GM18508 (cell line): ENCODE measurements around the gene LEFTY1.

Experiments
- ATAC-seq: cut with Tn5 transposase; IDR thresholded peaks from one replicate; pipeline ENCODE4 v1.9.1; 2021; ENCODE audit warnings: moderate number of reproducible peaks; ENCODE audit not compliant: insufficient read depth, unreplicated experiment

The LEFTY1 gene

DNA sequence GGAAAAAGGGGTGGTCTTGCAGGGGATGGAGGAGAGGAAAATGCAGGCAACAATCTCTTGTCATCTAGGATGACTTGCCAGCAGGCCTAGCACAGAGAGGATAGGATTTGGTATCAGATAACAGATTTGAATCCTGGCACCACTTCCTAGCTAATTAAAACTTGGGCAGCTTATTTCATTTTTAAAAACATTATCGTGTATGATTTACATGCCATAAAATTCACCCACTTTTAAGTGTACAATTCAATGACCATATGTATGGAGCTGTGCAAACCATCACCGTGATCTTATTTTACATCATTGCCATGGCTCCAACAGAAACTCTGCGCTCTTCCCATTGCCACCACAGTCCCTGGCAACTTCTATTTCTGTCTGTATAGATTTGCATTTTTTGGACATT, 28.2 kb upstream of the LEFTY1 start:
- no peak for ATAC-seq

DNA sequence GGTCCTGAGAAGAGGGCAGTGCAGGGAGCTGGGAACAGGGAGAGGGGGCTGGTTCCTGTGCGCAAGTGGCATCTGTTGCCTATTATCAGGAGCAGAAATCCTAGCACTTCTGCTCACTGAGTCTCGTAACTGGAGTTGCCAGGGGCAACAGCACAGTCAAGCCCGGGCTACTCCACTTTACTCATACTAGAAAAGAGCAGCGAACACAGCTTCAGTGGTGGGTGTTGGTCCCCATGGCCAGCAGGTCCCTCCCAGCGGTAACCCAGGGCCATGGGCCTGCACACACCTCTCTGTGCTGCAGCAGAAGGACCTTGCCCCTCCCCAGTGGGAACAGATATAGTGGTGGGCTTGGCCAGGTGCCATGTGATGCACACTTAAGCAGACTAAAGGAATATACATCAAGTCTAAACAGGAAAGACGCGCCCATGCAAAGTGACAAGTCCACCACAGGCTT, 26.6 kb upstream of the LEFTY1 start:
- no peak for ATAC-seq

DNA sequence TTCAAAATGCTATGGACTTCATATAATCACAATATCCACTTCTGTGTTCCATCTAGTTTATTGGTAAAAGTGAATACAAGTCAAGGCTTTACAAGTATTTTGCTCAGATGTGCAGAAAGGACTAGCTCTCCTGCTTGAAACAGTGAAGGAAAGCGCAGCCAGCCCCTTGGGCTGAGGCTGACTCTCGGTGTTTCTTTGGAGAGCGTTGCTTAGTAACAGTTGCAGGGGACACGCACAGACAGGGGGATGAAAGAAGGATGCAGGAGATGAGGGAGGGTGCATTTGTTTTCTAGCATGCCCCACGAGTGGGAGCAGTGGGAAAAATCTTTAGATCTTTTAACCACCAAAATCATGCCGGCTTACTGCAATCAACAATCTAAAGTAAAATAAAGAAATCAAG, 26.0 kb upstream of the LEFTY1 start:
- no peak for ATAC-seq

DNA sequence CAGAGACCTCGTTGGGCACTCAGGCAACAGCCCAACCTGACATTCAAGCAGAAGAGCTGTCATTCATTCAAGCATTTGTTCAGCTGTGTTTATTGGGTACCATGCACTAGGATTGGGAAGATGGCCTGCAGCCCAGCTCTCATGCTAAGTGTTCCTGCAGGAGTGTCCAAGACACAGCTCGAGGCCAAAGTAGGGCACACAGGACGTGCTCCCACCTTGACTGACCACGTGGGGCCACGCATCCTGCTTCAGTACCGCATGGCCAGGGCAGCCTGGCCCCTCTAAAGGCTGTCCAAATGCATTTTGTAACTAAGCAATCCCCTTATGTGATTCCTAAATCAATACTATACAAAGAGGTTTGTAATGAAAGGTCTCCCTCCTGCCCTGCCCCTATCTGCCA, 25.4 kb upstream of the LEFTY1 start:
- ATAC-seq = no peak

DNA sequence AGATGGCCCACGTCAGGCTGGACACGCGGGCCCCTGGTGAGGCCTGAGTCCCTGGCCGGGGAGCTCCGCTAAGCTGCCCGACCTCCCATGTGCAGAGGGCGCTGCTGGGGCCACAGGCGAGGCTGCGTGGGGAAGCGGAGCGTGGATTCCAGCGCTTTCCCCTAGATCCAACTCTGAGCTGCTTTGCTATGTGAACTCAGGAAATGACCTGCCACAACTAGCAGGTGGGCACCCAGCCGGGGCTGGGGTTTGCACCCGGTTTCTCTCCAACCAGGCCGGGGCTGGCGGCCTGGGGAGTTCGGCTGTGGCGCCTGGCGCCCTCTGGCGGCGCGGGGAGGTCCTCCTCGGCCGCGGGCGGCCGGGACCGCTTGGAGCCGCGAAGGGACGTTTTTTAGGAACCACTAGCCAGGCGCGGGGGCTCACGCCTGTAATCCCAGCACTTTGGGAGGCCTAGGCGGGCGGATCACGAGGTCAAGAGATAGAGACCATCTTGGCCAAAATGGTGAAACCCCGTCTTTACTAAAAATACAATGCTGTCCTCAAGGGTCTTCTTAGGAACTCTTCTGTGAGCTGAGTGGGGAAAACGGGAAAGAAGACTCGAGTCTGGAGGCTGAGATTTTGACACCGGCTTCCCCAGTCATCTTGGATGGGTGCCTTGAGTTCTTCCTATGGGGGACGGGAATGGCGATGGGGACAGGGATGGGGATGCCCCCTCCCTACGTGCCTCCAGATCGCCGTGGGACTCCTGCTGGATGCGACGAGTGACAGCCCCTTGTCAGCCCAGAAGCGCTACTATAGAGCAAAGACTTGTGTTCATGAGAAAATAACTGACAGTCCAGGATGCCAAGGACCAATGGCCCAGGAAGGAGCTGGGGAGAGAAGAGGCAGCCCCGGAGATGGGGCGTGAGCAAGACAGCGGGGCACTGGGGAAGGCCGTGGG, 22.5 kb upstream of the LEFTY1 start:
- no peak for ATAC-seq

DNA sequence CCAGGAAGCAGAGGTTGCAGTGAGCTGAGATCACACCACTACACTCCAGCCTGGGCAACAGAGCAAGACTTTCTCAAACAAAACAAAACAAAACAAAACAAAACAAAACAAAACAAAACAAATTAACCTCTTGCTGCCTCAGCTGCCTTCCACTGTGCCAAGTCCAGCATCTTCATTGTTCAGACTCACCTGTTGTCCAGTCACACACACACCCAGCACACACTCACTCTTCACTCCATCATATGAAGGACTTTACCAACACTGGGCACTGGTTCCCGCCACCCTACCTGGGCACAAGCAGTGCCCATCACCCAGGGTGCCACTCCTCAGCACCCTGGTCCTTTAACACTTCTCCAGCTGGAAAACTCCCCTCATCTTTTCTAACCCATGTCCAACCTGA, 20.5 kb upstream of the LEFTY1 start:
- ATAC-seq = no peak

DNA sequence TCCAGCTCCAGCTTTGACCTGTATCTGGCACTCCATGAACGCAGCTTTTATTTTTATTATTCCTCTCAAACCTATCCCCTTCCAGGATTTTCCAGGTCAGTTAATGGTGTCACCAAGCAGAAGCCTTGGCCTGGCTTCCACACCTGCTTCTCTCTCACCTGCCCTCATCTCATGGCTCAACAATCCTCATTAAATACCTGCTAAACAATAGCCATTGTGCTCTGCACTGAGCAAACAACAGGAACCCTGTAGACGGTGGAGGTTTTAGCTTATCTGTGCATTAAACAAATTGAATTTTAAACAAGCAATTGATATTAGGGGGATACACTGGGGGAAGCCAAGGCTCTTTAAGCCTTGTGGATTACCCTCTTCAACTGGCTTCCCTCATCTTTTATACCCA, 19.8 kb upstream of the LEFTY1 start:
- ATAC-seq = no peak

DNA sequence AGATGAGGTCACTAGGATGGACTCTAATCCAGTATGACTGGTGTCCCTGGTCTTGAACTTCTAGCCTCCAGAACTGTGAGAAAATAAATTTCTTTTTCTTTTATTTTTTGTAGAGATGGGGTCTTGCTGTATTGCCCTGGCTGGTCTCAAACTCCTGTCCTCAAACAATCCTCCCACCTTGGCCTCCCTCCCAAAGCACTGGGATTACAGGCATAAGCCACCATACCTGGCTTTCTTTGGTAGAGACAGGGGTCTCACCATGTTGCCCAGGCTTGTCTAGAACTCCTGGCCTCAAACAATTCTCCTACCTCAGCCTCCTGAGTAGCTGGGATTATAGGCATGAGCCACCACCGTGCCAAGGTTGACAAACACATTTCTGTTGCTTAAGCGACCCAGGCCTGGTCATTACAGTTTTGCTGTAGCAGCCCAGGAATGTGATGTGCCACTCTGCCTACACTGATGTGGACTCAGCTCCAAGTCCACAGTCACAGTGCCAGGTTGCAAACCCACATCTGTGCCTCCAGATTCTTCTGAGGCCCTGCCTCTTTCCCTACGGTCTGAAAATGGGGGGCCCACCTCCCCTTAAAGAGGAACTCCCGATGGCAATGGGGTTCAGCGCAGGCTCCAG, 19.2 kb upstream of the LEFTY1 start:
- ATAC-seq = no peak

DNA sequence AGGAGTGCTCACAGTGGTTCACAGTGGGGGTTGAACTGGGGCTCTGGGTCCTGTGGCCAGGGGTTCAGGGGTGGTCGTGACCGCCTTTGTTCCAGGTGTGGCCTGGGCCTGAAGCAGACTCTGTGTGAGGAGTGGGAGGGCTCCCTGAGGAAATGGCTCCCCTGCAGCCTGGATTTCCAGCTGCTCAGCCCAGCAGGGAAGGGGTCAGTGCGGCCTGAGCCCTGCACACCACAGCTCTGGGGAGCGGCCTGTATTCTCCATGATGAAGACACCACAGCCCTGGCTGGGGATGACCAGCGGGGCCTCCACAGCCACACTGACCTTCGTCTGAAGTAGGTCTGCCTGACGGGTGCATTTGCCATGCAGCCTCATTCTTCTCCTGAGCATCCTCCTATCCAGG, 18.4 kb upstream of the LEFTY1 start:
- no peak for ATAC-seq

DNA sequence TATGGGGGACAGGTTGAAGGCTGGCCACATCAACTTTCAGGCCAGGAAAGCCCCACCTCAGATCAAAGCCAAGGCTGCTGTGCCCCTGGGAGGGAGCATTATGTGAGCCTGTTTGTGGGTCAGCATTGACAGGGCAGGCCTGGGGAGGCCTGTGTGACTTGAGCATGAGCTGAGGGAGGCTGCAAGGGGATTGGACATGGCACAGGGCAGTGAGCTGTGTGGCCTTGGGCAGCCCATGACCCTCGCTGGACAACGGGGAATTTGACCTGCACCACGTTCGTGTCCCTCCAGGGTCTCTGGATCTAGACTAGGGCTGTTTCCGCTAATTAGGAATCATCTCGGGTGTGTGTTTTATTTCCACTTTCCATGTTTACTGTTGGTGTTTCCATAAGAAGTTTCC, 17.5 kb upstream of the LEFTY1 start:
- no peak for ATAC-seq

DNA sequence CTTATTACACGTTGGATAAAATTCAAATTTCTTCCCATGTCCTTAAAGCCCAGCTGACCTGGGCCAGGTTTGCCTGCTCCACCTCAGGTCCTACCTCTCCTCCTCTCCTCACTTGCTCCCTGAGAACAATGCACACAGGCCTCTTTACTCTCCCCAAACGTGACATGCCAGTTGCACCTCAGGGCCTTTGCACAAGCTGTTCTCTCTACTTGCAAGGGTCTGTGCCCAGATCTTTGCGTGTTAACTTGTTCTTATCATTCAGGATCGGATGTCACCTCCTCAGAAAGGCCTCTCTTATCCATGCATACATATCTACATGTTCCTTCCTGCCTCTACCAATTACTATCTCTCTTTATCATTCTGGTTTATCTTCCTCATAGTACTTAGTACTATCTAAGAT, 14.7 kb upstream of the LEFTY1 start:
- no peak for ATAC-seq

DNA sequence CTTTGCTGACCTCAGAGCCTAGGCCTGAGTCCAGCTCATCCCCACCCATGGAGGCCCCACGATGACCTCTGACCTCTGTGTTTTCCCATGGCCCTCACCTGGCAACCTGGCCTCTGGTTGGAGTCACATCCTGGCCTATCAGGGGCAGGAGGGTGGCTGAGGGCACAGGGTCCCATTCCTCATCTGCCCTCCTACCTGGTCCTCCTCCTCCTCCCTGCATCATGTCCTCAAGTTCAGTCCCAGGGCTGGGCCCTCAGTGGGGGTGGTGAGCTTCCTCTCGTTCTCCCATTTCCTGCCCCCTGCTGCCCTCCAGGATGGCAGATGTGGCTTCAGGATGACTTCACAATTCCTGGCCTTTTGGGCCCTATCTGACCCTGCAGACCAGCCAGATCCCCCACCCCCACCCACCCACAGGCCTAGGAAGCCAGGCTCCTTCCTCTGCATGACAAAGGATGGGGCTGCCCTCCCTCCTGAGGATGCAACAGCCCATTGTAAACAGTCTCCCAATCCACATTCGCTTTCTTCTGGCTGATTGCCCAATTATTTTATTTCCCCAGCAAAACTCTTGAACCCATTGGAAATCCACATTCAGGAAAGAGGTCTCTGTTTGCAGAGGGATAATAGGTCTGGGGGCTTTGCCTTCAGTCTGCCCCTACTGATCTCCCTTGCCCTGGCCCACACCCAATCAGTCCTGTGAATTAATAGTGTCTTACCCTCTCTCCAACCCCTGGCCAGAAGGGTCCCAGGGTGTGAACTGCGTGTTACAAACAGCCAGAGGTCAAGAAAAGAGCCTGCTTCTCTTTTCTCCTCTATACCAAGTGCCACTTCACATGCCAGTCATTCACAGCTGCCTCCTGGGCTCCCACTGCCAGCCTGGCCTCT, 10.3 kb upstream of the LEFTY1 start:
- no peak for ATAC-seq

DNA sequence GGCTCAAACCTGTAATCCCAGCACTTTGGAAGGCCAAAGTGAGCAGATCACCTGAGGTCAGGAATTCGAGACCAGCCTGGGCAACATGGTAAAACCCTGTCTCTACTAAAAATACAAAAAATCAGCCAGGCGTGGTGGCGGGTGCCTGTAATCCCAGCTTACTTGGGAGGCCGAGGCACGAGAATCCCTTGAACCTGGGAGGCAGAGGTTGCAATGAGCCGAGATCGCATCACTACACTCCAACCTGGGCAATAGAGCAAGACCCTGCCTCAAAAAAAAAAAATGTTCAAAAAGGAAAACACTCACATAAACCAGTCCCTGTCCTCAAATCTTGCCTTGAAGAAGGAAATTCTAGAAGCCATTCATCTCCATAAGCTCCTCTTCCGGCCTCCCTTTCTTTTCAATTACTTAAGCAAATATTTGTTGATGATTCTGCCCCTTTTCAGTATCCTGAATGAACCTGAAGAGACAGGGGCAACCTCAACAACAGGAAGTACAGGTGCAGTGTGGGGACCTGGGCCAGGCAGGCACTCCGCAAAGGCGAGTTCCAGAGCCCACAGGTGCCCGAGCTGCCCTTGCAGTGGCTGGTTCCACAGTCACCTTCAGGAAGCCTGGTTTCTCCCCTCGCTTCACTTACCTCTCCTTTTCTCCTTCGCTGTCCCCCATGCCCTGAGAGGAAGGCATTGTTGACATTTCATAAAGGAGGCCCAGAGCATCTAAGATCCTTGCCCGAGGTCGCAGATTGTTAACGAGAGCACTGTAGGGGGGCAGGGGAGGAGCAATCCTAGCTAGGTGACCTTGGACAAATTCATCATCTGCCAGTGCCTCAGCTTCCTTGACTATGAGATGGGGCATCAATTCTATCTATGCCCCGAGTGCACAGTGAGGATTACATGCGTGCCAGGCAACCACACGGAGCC, 8.9 kb upstream of the LEFTY1 start:
- ATAC-seq = no peak

DNA sequence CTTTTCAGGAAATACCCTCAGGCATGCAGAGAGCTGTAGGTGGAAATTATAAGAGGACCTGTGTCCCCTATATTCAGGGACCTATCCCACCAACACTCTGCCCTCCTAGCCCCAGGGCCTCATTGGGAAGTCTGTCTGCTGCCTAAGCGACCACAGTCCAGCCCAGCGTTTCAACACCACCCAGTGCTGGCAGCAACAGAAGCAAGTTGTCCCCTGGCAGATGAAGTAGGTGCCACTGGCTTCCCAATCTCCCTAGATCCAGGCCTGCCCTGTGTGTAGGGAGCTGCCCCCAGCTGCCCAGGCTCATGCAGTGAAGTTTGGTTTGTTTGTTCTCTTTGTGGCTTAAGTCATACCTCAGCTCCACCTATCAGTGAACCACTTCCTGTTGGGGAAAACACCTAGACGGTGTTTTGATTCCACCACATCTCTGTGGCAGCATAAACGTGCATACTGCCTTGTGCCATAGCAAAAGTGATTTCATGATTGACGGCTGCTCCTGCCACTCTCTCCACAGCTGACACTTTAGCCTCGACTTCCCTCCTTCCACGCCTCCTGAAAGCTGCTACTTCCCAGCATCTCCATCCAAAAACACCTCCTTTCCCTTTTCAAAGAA, 8.1 kb upstream of the LEFTY1 start:
- peak; percentile 100 for ATAC-seq

DNA sequence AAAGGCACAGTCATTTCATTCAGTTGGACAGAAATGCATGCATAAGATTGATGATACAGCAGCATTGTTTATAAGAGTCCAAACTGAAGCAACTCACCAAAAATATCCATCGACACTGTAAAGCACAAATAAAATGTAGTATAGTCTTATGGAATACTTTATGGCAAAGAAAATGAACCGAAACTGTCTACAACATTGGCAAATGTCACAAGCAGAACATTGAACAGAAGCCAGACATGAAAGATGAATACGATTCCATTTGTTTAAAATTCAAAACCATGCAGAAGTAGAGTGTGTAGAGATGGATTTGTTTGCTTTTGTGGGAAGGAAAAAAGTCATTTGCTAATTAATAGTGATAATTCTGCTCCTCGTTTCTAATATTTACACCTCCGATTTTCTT, 7.5 kb upstream of the LEFTY1 start:
- ATAC-seq = no peak

DNA sequence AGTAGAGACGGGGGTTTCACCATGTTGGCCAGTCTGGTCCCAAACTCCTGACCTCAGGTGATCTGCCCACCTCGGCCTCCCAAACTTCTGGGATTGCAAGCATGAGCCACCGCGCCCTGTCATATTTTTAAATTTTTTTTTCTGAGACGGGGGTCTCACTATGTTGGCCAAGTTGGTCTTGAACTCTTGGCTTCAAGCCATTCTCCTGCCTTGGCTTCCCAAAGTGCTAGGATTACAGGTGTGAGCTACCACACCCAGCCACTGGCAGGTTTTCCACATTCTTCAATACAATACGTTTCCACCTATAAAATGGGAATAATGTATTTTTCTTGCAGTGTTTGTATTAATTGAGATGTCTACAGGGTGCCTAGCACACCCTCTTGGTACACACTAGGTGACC, 3.4 kb upstream of the LEFTY1 start:
- ATAC-seq = no peak

DNA sequence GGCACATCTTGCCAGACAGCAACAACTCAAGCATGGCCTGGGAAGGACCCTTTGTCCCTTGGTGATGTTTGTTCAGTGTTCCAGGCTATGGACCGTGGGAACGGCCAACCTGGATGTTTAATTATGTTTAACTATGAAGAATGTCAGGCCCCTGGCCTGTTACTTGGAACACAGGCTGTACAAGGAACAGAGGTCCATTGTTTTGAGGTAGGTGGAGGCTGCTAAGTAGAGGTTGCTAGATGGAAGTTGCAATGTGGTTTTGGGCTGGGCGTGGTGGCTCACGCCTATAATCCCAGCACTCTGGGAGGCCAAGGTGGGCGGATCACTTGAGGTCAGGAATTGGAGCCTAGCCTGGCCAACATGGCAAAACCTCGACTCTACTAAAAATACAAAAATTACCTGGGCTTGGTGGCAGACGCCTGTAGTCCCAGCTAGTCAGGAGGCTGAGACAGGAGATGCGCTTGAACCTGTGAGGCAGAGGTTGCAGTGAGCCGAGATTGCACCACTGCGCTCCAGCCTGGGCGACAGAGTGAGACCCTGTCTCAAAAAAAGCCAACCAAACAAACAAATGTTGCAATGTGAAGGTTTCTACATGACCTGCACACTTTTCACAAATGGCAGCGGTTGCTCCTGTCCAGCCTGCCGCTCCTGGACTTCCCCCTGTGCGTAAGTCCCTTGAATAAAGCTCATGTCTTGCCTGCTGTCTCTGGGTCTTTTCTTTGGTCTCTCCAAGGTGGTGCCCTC, 2.5 kb upstream of the LEFTY1 start:
- ATAC-seq = no peak

DNA sequence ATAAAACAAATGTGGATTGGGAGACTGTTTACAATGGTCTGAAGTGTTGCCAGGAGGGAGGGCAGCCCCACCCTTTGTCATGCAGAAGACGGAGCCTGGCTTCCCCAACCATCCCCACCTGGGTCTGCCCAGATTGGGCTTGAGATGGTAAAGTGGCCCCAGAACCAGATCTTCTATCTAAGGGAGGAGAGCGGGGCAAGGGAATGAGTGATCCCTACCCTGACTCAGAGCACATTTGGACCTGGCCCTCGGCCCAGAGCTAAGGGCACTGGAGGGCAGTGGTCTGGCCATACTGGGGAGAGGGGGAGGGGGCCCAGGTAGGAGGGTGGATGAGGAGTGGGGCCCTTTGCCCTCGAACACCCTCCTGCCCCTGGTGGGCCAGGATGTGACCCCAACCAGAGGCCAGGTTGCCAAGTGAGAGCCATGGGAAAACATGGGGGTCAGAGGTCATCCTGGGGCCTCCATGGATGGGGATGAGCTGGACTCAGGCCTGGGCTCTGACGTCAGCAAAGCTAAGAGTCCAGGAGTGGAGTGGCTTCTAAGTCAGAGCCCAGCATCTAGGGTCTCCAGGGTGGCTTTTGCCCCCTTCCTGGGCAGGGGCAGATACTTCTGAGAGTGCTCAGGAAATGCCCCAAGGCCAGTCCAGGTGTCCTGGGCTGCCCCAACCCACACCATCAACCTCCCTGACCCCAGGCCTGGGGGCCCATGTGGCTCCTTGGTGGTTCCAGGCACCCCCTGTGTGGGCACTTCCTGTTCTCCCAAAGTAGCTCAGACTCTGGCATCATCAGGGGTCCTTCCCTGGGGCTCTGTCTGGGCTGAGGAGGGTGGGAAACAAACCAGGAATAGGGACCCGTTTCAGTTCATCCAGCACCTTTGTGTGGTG, 1.6 kb upstream of the LEFTY1 start:
- ATAC-seq = no peak
